CD4-positive, alpha-beta T cell treated with Interleukin-17A for 1 hour (primary cell): Measurements from ENCODE around the gene NKX2-2.

Experiments
- DNase-seq: peaks from one replicate; pipeline ENCODE4 v3.0.0-alpha.2; 2020

Gene NKX2-2

GRCh38 chr20:21521596-21522480, 8.0 kb upstream of the NKX2-2 start:
- DNase-seq, result no peak

- no peak for DNase-seq
Observed at GRCh38 chr20:21520702-21521595, 7.1 kb upstream of the NKX2-2 start.

- no peak for DNase-seq
Observed at GRCh38 chr20:21519136-21519584, 5.3 kb upstream of the NKX2-2 start.

GRCh38 chr20:21518292-21518991, 4.6 kb upstream of the NKX2-2 start:
- no peak for DNase-seq

- no peak for DNase-seq
Observed at GRCh38 chr20:21517566-21518277, 3.9 kb upstream of the NKX2-2 start.

GRCh38 chr20:21516861-21517565, 3.1 kb upstream of the NKX2-2 start:
- DNase-seq, result no peak

GRCh38 chr20:21516180-21516567, 2.3 kb upstream of the NKX2-2 start:
- DNase-seq, result no peak

GRCh38 chr20:21515300-21516179, 1.7 kb upstream of the NKX2-2 start:
- no peak for DNase-seq

GRCh38 chr20:21514553-21515251, 838 bp upstream of the NKX2-2 start:
- no peak for DNase-seq

- no peak for DNase-seq
Observed at GRCh38 chr20:21513181-21513663, 642 bp downstream of the NKX2-2 start.

- no peak for DNase-seq
Observed at GRCh38 chr20:21512634-21513180, 1.2 kb downstream of the NKX2-2 start.

- DNase-seq, result no peak
Observed at GRCh38 chr20:21511850-21512633, 1.8 kb downstream of the NKX2-2 start.

GRCh38 chr20:21511485-21511849, 2.4 kb downstream of the NKX2-2 start:
- no peak for DNase-seq

GRCh38 chr20:21510414-21511384, 3.2 kb downstream of the NKX2-2 start:
- DNase-seq, result no peak

GRCh38 chr20:21509597-21510371, 4.1 kb downstream of the NKX2-2 start:
- no peak for DNase-seq

GRCh38 chr20:21509079-21509596, 4.7 kb downstream of the NKX2-2 start:
- no peak for DNase-seq
